Activated CD8-positive, alpha-beta memory T cell treated with anti-CD3 and anti-CD28 coated beads for 1 hour (primary cell): ENCODE results near the gene BNIP5.

ENCODE experiments used
- DNase-seq, 2 donors: peaks; one replicate each; pipeline ENCODE4 v3.0.0-alpha.2; 2020; ENCODE audit warnings: low read depth in 1 of 2; ENCODE audit errors: extremely low read depth in 1 of 2

The BNIP5 gene, protein sequence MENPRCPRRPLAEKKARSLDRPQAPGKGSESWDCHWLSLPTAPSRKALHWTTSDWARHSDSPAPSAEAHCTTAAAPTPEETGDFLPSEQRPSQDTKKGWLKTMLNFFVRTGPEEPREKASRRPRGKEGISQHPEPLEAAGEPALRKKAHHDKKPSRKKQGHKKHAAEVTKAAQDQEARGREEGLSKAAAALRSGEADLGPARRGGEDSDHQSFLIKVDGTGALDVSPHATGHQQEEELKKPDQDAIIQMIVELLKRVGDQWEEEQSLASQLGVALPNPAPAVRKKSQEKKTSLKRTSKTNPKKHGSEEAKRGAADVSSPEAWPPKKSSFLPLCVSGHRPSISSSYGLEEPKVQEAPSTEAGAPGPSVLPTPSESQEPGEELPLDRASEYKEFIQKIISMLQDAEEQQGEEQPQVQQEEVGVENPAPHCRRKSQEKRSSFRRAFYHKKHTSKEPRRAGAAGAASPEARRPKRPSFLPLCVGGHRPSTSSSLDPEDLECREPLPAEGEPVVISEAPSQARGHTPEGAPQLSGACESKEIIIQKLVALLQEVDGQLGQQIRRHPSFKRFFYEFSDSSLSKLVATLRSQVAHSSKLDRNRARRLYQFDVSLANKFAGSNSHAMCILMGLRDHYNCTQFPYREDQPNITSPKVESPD

DNA sequence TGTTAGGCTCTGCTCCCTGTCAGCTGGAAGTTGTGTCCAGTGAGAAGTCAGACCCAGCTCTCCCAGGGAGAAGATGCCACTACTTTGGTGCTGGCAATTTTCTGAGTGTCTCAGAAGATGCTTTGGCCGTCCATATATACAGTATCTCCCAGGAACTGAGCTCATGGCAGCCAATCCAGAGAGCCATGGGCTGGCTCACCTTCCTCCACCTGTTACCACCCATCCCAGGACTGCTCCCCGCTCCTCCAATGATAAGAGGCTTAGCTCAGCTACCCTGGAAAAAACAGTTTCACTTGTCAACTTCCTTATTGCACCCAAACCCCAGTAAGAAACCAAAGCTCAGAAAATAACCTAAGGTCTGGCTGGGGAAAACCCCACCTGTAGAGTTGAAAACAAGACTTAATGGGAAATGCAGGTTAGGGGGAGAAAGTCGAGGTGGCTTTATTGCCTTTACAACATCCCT, at the start of gene BNIP5:
BNIP5 (minus strand) TSS at position 110 of the 463 bp plus-strand sequence. CDS start 6,198 bp downstream, outside the sequence.
- DNase-seq, result no peak

DNA sequence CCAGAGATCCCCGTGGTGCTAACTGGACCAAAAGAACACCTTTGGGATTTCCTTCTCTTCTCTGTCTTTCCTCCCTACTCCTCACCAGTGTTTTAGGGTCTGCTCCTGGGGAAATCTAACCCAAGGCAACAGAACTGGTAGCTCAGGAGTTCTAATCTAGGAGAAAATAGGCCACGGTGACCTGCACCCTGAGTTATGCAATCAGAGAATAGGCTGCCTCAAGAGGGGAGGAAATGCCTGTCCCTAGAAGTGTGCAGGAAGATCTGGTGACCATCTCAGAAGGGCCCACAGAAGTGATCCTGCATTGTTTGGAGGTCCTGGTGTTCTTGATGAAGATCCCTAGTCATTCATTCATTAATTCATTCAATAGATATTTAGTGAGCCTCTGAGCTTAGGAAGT, 47.4 kb upstream of the BNIP5 start:
- no peak for DNase-seq

DNA sequence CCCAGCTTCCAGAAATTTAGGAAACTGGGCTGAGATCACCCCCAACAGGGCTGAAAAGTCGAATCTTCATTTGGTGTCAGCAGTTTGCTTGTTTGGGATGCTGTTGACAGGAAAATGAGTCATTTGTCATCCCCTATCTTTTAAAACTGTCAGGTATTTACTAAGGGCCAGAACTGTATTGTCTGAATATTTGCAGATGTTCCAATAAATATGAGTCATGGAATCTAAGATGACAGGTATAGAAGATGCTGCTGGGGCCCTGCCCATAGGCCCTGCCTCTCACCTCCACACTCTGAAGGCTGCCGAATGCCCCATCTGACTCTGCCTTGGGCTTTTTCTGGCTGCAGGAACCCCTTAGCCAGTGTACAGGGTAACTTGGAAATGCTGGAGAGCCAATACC, 46.9 kb upstream of the BNIP5 start:
- DNase-seq, result no peak

- DNase-seq, result no peak
These were observed 46.3 kb upstream of the BNIP5 start for GRCh38 chr6:36382976-36383375.

GRCh38 chr6:36381502-36382389, 45.1 kb upstream of the BNIP5 start:
- DNase-seq, result no peak

- DNase-seq, result no peak
These were observed 43.5 kb upstream of the BNIP5 start for GRCh38 chr6:36380166-36380565.

- DNase-seq, result no peak
These were observed 42.2 kb upstream of the BNIP5 start for GRCh38 chr6:36378936-36379335.

DNA sequence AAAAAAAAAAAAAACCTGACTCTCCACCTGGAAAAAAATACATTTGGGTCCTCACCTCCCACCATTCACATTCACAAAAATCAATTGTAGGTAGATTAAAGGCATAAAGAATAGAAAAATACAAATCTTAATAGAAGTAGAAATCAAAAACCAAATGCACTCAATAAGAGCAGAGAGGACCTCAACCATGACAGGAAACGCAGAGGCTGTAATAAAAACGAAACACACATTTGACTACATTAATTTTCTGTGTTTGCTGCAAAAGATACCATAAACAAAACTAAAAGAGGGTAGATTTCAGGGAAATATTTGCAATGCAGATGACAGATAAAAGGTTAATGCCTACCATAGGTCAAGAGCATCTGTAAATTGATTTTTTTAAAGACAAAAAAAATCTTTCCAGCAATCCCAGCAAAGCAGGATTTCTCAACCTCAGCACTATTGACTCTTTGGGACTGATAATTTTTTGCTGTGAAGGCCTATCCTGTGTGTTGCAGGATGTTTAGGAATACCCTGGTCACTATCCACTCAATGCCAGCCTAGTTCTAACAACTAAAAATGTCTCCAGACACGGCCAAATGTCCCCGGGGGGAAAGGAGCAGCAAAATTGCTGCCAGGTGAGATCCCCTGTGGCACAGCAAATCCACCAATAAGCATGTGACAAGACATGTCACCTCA, 41.7 kb upstream of the BNIP5 start:
- DNase-seq, result no peak

DNA sequence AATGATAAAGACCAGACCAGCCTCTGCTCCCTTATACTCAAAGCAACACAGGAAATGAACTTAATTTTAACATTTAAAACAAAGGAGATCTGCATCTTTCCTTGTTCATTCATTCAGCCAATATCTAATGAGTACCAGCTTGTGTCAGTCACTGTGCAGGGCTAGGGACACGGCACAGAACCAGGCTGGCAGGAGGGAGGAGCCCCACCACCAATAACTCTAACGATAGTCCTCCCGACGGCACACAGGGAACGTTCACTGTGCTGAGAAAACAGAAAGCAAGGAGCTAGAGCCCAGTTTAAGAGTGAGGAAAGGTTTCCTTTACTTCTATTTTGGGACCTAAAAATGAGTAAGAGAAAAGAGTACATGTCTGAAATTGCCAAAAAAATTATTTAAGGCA, 40.9 kb upstream of the BNIP5 start:
- DNase-seq, result no peak

- no peak for DNase-seq
These were observed 40.1 kb upstream of the BNIP5 start for GRCh38 chr6:36376742-36377141.

DNA sequence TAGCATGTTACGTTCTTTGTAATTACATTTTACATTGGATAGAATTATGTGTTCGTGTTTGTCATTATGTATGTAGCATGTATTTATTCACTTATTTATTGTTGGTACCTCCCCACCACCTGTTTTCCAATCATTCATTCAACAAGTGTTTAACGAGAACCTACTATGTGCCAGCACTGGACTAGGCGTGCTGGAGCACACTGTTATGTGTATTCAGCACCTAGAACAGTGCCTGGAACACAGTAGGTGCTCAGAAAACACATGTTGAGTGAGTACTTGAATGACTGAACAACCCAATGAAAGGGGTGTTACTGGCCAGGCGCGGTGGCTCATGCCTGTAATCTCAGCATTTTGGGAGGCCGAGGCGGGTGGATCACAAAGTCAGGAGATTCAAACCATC, 39.5 kb upstream of the BNIP5 start:
- DNase-seq, result no peak

DNA sequence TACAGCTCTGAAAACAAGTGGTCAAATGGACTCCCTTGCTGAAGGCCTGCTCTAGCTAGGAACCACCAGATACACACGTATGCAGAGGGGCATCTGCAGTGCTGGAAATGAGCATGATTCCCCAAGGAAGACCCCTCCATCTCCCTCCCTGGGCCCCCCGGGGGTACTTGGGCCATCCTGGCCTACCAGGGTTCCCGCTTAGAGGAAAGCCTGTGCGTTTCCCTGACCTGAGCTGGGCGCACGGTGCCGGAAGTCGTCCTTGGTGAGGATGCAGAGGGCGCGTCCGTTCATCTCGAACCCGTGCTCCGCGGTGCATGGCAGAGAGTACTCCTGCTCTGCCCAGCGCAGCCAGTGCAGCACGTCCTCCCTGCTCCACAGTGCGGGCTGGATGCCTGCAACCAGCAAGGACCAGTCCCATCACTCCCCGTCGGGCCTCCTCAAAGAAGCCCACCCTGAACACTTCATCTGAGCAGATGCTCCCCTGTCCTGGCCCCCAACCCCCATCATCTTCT, 39.0 kb upstream of the BNIP5 start:
- no peak for DNase-seq

- DNase-seq, result no peak
These were observed 38.3 kb upstream of the BNIP5 start for GRCh38 chr6:36374972-36375371.

- no peak for DNase-seq
These were observed 37.5 kb upstream of the BNIP5 start for GRCh38 chr6:36374194-36374593.

GRCh38 chr6:36373368-36374019, 36.8 kb upstream of the BNIP5 start:
- no peak for DNase-seq

DNA sequence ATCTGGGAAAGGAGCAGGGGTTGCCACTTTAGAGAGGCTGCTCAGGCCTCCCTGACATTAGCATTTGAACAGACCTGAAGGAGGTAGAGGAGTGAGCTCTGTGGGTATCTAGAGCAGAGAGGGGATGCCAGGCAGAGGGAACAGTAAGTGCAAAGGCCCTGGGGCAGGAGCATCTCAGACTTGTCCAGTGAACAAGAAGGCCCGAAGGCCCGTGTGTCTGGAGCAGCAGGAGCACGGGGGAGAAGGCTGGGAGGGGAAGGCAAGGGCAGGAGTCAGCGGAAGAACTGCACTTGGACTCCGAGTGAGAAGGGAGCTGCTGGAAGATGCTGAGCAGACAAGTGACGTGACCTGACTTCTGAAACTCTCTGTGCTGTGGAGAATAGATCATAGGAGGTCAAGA, 35.4 kb upstream of the BNIP5 start:
- DNase-seq, result no peak

DNA sequence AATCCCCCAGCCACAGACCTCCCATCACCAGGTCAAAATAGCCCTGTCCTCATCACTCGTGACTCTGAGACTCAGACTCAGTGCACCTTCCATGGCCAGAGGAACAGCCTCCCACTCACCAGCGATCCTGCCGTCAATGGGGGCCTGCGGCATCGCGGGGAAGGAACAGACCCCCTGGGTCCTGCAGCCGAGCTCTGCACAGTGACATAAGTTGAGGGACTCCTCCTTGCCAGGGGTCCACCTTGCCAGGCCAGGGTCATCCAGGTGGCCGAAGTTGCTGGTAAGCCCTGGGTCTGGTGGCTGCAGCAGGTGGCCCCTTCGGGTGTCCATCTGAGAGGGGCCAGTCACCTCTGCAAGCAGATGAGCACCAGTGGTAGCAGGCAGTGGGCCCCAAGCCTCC, 34.5 kb upstream of the BNIP5 start:
- DNase-seq, result no peak

- DNase-seq, result no peak
These were observed 34.0 kb upstream of the BNIP5 start for GRCh38 chr6:36370638-36371037.

- no peak for DNase-seq
These were observed 32.5 kb upstream of the BNIP5 start for GRCh38 chr6:36368921-36369865.
